Colonic mucosa (tissue), 4 donors: ENCODE measurements around the gene HINFP. TPM values are rescaled to one million over a fixed set of nuclear protein-coding genes. Genes with fewer than 3 reads are reported as not detected.

Experiments
- DNase-seq: peaks from one replicate; pipeline ENCODE4 v3.0.0-alpha.2; 2020
- H3K27ac ChIP-seq: fragments of 200-600 bp; one replicate; pipeline ENCODE4 v1.8.0; 2021
- H3K27me3 ChIP-seq: fragments of 200-600 bp; one replicate; pipeline ENCODE4 v1.8.0; 2021
- H3K36me3 ChIP-seq: fragments of 200-600 bp; one replicate; pipeline ENCODE4 v1.8.0; 2021
- H3K4me1 ChIP-seq: fragments of 200-600 bp; one replicate; pipeline ENCODE4 v1.8.0; 2021; ENCODE audit warnings: mild to moderate bottlenecking
- H3K4me3 ChIP-seq: fragments of 200-600 bp; one replicate; pipeline ENCODE4 v1.8.0; 2021
- H3K9ac ChIP-seq, 2 donors: one replicate each; pipeline ENCODE4 v1.7.0; 2013; ENCODE audit warnings: control low read depth in 2 of 2, low read depth in 2 of 2, low read length in 2 of 2
- H3K9me3 ChIP-seq: fragments of 200-600 bp; one replicate; pipeline ENCODE4 v1.8.0; 2021
- CTCF ChIP-seq: fragments of 200-600 bp; IDR thresholded peaks from one replicate; pipeline ENCODE4 v1.8.0; 2022; ENCODE audit warnings: antibody characterized with exemption, mild to moderate bottlenecking
- intact Hi-C: fragments of 100-400 bp; cut with DNase I; formaldehyde crosslinking; loops from one replicate; pipeline ENCODE4 v1.14.1; 2022
- total RNA-seq, 2 donors: library from RNA; stranded (reverse); fragmentation: NEBNext Ultra II Directional in 1 of 2; extraction: Animal tissue kit (Norgen Biotek cat#: 25700) in 1 of 2; gene quantifications; one replicate each; pipeline ENCODE4 v1.2.1, GENCODE V29; 2021
- donor health status: healthy.
- donor health status: DM: no; HTN: no; CAD: no.
- donor health status: DM: no; HTN: no; CAD: no.

The HINFP gene
- total RNA-seq, 2 donors from 2014 or later, result 31.9 to 33.3 TPM

GRCh38 chr11:119107538-119108145 lies 13.7 kb upstream of the HINFP start:
- Histone ChIP-seq H3K9ac (peak overlapping the region; percentile 86 to 90), H3K36me3 (peaks cover 7% of the 10 kb centered on the region), H3K4me3 (peak overlapping the region; percentile 86), H3K27me3 (no peaks in the 10 kb centered on the region), H3K4me1 (peaks cover 6% of the 10 kb centered on the region), H3K27ac (peak overlapping the region; percentile 65), H3K9me3 (no peaks in the 10 kb centered on the region)
- TF ChIP-seq CTCF, result no peak
- intact Hi-C loops, result no loop called here
- DNase-seq, result peak; percentile 33

- intact Hi-C loops, result no loop called here
- H3K4me3 ChIP-seq, result peak overlapping the region; percentile 86
- peak overlapping the region; percentile 65 for H3K27ac ChIP-seq
- peak; percentile 72 for DNase-seq
- no peaks in the 10 kb centered on the region for H3K4me1 ChIP-seq
- no peaks in the 10 kb centered on the region for H3K9me3 ChIP-seq
- TF ChIP-seq CTCF, result no peak
- peak overlapping the region; percentile 86 to 90 for H3K9ac ChIP-seq
- H3K36me3 ChIP-seq, result peaks cover 8% of the 10 kb centered on the region
- no peaks in the 10 kb centered on the region for H3K27me3 ChIP-seq
These were observed 13.1 kb upstream of the HINFP start for GRCh38 chr11:119108146-119108856.

GRCh38 chr11:119108857-119109221 lies 12.5 kb upstream of the HINFP start:
- H3K9me3 ChIP-seq, result no peaks in the 10 kb centered on the region
- TF ChIP-seq CTCF, result no peak
- H3K4me3 ChIP-seq, result peak overlapping the region; percentile 86
- DNase-seq, result peak; percentile 45
- peak overlapping the region in 1 of 2 donors; percentile 86 for H3K9ac ChIP-seq
- intact Hi-C loops, result no loop called here
- H3K36me3 ChIP-seq, result peaks cover 8% of the 10 kb centered on the region
- H3K4me1 ChIP-seq, result no peaks in the 10 kb centered on the region
- no peaks in the 10 kb centered on the region for H3K27me3 ChIP-seq
- H3K27ac ChIP-seq, result peak overlapping the region; percentile 65

- H3K9ac ChIP-seq, result peak overlapping the region in 1 of 2 donors; percentile 30
- no peaks in the 10 kb centered on the region for H3K4me1 ChIP-seq
- no peak for TF ChIP-seq CTCF
- H3K27me3 ChIP-seq, result no peaks in the 10 kb centered on the region
- no peak overlapping the region for H3K27ac ChIP-seq
- DNase-seq, result no peak
- intact Hi-C loops, result no loop called here
- H3K9me3 ChIP-seq, result no peaks in the 10 kb centered on the region
- no peak overlapping the region for H3K4me3 ChIP-seq
- H3K36me3 ChIP-seq, result peaks cover 8% of the 10 kb centered on the region
These were observed 11.5 kb upstream of the HINFP start for GRCh38 chr11:119109843-119110242.

GRCh38 chr11:119110439-119110838 lies 10.9 kb upstream of the HINFP start:
- intact Hi-C loops, result no loop called here

More at GRCh38 chr11:119110439-119110838, 10.9 kb upstream of the HINFP start:
- DNase-seq, result no peak
- TF ChIP-seq CTCF, result no peak
- Histone ChIP-seq H3K27me3 (no peaks in the 10 kb centered on the region), H3K9ac (no peak overlapping the region), H3K9me3 (no peaks in the 10 kb centered on the region), H3K4me3 (no peak overlapping the region), H3K4me1 (no peaks in the 10 kb centered on the region), H3K27ac (no peak overlapping the region), H3K36me3 (peaks cover 8% of the 10 kb centered on the region)
